OCI-LY1 (cell line): Measurements from ENCODE around the gene CFAP77.

Experiments used
- EZH2 ChIP-seq: fragments of 200-600 bp; sonication (generic), shearing (Covaris generic); IDR thresholded peaks from 2 replicates; pipeline ENCODE4 v1.8.0; 2017; ENCODE audit warnings: borderline replicate concordance, mixed run types, mild to moderate bottlenecking, antibody characterized with exemption, low read length, moderate library complexity, mixed read lengths
- TF ChIP-seq, protein P1 (sequence below): fragments of 200-600 bp; sonication (generic), shearing (Covaris generic); IDR thresholded peaks from 2 replicates; pipeline ENCODE4 v1.5.1; 2017; ENCODE audit warnings: mild to moderate bottlenecking, antibody characterized with exemption, low read length, moderate library complexity, mixed read lengths

DNA sequence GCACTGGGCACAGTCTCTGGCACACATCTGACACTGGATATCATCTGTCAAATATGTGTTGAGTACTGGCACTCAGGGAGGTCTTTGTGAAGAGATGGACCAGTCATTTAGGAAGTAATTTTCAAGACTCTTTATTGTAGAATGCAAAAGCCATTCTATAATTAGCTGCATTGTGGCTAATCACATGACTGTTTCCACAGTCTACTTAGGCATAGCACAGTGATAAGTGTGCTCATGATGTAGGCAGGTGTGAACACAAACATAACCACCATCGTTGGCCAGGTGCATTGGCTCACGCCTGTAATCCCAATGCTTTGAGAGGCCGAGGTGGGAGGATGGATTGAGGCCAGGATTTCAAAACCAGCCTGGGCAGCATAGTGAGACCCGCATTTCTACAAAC lies 62.2 kb downstream of the CFAP77 start:
- TF ChIP-seq, protein P1, sequence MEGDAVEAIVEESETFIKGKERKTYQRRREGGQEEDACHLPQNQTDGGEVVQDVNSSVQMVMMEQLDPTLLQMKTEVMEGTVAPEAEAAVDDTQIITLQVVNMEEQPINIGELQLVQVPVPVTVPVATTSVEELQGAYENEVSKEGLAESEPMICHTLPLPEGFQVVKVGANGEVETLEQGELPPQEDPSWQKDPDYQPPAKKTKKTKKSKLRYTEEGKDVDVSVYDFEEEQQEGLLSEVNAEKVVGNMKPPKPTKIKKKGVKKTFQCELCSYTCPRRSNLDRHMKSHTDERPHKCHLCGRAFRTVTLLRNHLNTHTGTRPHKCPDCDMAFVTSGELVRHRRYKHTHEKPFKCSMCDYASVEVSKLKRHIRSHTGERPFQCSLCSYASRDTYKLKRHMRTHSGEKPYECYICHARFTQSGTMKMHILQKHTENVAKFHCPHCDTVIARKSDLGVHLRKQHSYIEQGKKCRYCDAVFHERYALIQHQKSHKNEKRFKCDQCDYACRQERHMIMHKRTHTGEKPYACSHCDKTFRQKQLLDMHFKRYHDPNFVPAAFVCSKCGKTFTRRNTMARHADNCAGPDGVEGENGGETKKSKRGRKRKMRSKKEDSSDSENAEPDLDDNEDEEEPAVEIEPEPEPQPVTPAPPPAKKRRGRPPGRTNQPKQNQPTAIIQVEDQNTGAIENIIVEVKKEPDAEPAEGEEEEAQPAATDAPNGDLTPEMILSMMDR: no peak
- TF ChIP-seq EZH2: no peak
